MM.1S (cell line): Measurements from ENCODE around the gene SHFL.

Experiments
- DNase-seq: peaks from one replicate; pipeline ENCODE4 v3.0.0-alpha.2; 2015
- H2AFZ ChIP-seq: fragments of 300-600 bp; sonication (generic); 2 replicates; pipeline ENCODE4 v1.6.0; 2016; ENCODE audit warnings: antibody characterized with exemption, low read length
- H3F3A ChIP-seq: fragments of 300-600 bp; sonication (generic); 2 replicates; pipeline ENCODE4 v1.6.1; 2016; ENCODE audit warnings: mild to moderate bottlenecking, antibody characterized with exemption, low read length, moderate library complexity, mixed read lengths; ENCODE audit not compliant: insufficient read depth
- H3K27ac ChIP-seq: fragments of 300-600 bp; sonication (generic); 2 replicates; pipeline ENCODE4 v1.5.1; 2016; ENCODE audit warnings: mild to moderate bottlenecking, low read length
- H3K27me3 ChIP-seq: fragments of 300-600 bp; sonication (generic); replicated peaks from 2 replicates; pipeline ENCODE4 v1.6.0; 2016; ENCODE audit warnings: low read length; ENCODE audit not compliant: insufficient read depth
- H3K36me3 ChIP-seq: fragments of 300-600 bp; sonication (generic); replicated peaks from 2 replicates; pipeline ENCODE4 v1.6.1; 2016; ENCODE audit warnings: mild to moderate bottlenecking, low read length, mixed read lengths; ENCODE audit not compliant: insufficient read depth
- H3K4me1 ChIP-seq: fragments of 300-600 bp; sonication (generic); 2 replicates; pipeline ENCODE4 v1.6.1; 2016; ENCODE audit warnings: low read length, mixed read lengths
- H3K4me2 ChIP-seq: fragments of 300-600 bp; sonication (generic); 2 replicates; pipeline ENCODE4 v1.6.0; 2016; ENCODE audit warnings: low read depth, low read length
- H3K4me3 ChIP-seq: fragments of 300-600 bp; sonication (generic); 2 replicates; pipeline ENCODE4 v1.5.1; 2016; ENCODE audit warnings: low read length, mixed read lengths
- H3K79me2 ChIP-seq: fragments of 300-600 bp; sonication (generic); 2 replicates; pipeline ENCODE4 v1.6.1; 2016; ENCODE audit warnings: mixed run types, low read length, mixed read lengths
- H3K9ac ChIP-seq: fragments of 300-600 bp; sonication (generic); 2 replicates; pipeline ENCODE4 v1.6.1; 2016; ENCODE audit warnings: low read length, mixed read lengths
- H3K9me2 ChIP-seq: fragments of 300-600 bp; sonication (generic); replicated peaks from 2 replicates; pipeline ENCODE4 v1.6.1; 2016; ENCODE audit warnings: mild to moderate bottlenecking, low read length, mixed read lengths; ENCODE audit not compliant: insufficient read depth
- H3K9me3 ChIP-seq: fragments of 300-600 bp; sonication (generic); replicated peaks from 2 replicates; pipeline ENCODE4 v1.6.1; 2016; ENCODE audit warnings: mild to moderate bottlenecking, low read length, mixed read lengths; ENCODE audit not compliant: insufficient read depth
- H4K20me1 ChIP-seq: fragments of 300-600 bp; sonication (generic); 2 replicates; pipeline ENCODE4 v1.6.1; 2016; ENCODE audit warnings: mild to moderate bottlenecking, low read length, moderate library complexity, mixed read lengths; ENCODE audit not compliant: insufficient read depth
- EZH2 ChIP-seq: fragments of 300-600 bp; sonication (generic); optimal IDR thresholded peaks from 2 replicates; pipeline ENCODE3; 2017; ENCODE audit warnings: low read depth, mild to moderate bottlenecking, antibody characterized with exemption, low read length, mixed read lengths
- EZH2phosphoT487 ChIP-seq: fragments of 300-600 bp; sonication (generic); IDR thresholded peaks from 2 replicates; pipeline ENCODE4 v1.6.1; 2018; ENCODE audit warnings: antibody characterized with exemption, low read length
- TF ChIP-seq, protein P1 (sequence below): fragments of 300-600 bp; sonication (generic); IDR thresholded peaks from 2 replicates; pipeline ENCODE4 v1.5.1; 2016; ENCODE audit warnings: antibody characterized with exemption, low read length, mixed read lengths

Gene SHFL

DNA sequence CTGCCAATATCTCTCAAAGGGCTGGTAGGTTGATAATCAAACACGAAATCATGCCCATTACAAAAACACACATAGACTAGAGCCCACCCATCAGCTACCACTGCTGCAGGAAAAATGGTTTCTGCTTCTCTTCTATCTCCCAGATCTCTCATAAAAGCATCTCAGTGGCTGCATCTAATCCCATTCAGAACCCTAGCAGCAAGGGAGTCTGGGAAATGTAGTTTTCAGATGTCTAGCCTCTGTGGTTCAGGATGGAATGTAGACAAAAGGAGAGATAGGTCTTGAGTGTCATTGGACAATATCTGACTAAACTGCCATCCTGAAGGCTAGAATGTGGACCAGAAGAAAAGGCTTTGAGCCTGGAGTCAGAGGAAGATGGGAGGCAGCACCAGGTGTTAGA, 40.7 kb upstream of the SHFL start:
- Histone ChIP-seq H3K4me3 (no peak overlapping the region), H3K4me1 (no peaks in the 10 kb centered on the region), H3K9me3 (no peaks in the 10 kb centered on the region), H2AFZ (no peak overlapping the region), H3K27me3 (peaks cover 56% of the 10 kb centered on the region), H3F3A (no peaks in the 10 kb centered on the region), H3K4me2 (no peak overlapping the region), H3K79me2 (no peaks in the 10 kb centered on the region), H3K27ac (no peak overlapping the region), H3K9ac (no peak overlapping the region), H4K20me1 (no peaks in the 10 kb centered on the region), H3K36me3 (no peaks in the 10 kb centered on the region), H3K9me2 (no peaks in the 10 kb centered on the region)
- DNase-seq = no peak
- TF ChIP-seq, protein P1, sequence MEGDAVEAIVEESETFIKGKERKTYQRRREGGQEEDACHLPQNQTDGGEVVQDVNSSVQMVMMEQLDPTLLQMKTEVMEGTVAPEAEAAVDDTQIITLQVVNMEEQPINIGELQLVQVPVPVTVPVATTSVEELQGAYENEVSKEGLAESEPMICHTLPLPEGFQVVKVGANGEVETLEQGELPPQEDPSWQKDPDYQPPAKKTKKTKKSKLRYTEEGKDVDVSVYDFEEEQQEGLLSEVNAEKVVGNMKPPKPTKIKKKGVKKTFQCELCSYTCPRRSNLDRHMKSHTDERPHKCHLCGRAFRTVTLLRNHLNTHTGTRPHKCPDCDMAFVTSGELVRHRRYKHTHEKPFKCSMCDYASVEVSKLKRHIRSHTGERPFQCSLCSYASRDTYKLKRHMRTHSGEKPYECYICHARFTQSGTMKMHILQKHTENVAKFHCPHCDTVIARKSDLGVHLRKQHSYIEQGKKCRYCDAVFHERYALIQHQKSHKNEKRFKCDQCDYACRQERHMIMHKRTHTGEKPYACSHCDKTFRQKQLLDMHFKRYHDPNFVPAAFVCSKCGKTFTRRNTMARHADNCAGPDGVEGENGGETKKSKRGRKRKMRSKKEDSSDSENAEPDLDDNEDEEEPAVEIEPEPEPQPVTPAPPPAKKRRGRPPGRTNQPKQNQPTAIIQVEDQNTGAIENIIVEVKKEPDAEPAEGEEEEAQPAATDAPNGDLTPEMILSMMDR = no peak
- TF ChIP-seq EZH2 (no peak), EZH2phosphoT487 (no peak)

DNA sequence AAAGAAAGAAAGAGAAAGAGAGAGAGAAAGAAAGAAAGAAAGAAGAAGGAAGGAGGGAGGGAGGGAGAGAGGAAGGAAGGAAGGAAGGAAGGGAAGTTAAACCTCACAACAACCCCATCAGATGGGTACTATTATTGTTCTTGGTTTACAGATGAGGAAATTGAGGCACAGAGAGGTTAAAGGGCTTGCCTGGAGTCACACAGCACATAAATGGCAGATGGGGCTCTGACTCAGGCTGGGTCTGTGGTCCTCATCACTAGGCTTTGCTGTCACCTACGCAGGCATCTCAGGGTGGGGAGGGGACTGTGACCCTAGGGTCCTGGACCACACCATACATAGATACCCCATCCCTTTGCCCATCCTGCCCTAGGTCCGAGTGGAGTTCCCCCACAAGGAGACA, 36.5 kb upstream of the SHFL start:
- Histone ChIP-seq H3F3A (no peaks in the 10 kb centered on the region), H2AFZ (no peak overlapping the region), H3K9ac (no peak overlapping the region), H3K9me2 (no peaks in the 10 kb centered on the region), H3K4me2 (no peak overlapping the region), H3K27me3 (peaks cover 67% of the 10 kb centered on the region), H3K36me3 (no peaks in the 10 kb centered on the region), H3K4me3 (no peak overlapping the region), H3K27ac (no peak overlapping the region), H3K9me3 (no peaks in the 10 kb centered on the region), H3K4me1 (no peaks in the 10 kb centered on the region), H4K20me1 (no peaks in the 10 kb centered on the region), H3K79me2 (no peaks in the 10 kb centered on the region)
- TF ChIP-seq, protein P1 = no peak
- TF ChIP-seq EZH2phosphoT487 (no peak), EZH2 (no peak)
- no peak for DNase-seq

DNA sequence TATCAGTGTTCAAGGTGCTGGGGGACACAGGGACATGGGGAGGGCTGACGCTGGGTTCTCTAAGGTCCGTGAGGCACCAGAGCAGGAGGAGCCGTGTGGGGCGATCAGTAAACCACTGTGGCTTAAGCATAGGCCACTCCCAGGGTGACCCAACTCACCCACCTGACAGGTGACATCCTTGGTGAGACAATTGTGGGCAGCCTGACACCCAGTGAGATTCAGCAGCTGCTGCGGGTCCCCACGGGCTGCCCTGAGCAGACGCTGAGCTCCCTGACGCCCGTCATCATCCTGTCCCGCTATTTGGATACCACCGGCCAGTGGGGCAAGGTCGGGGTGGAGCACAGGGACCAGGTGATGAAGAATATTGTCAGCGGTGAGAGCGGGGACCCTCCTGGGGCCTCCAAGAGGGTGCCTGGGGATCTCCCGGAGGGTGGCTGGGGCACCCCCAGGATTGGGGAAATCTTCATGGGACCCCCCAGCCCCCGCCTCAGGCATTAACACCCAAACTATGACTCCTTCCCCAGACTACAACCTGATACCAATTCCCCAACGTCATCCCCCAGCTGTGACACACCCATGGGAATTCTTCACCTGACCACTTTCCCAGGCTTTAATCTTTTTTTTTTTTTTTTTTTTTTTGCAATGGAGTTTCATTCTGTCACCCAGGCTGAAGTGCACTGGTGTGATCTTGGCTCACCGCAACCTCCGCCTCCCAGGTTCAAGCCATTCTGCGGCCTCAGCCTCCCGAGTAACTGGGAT, 33.3 kb upstream of the SHFL start:
- Histone ChIP-seq H3K9me3 (no peaks in the 10 kb centered on the region), H3F3A (no peaks in the 10 kb centered on the region), H3K4me1 (no peaks in the 10 kb centered on the region), H3K79me2 (no peaks in the 10 kb centered on the region), H3K4me2 (no peak overlapping the region), H3K36me3 (no peaks in the 10 kb centered on the region), H3K9me2 (no peaks in the 10 kb centered on the region), H3K4me3 (no peak overlapping the region), H3K9ac (no peak overlapping the region), H3K27ac (no peak overlapping the region), H2AFZ (no peak overlapping the region), H3K27me3 (peaks cover 63% of the 10 kb centered on the region), H4K20me1 (no peaks in the 10 kb centered on the region)
- DNase-seq = no peak
- TF ChIP-seq EZH2 (no peak), EZH2phosphoT487 (no peak)
- TF ChIP-seq, protein P1 = no peak
